RWPE1 (cell line): Measurements from ENCODE around the gene GALNT12.
A peak's percentile ranks its signal among the peaks of the same experiment; 100 is the strongest.

Experiments used
- CTCF ChIA-PET: fragments of 350-600 bp; sonication (Branson Sonifier 250); formaldehyde crosslinking; extraction: SDS; loops from one replicate; lab custom pipeline; 2021; lab: Yijun Ruan, JAX
- POLR2A ChIA-PET: fragments of 400-600 bp; formaldehyde crosslinking; extraction: SDS; loops from one replicate; lab custom pipeline; 2020; ENCODE audit warnings: antibody characterized with exemption; ENCODE audit not compliant: low non-redundant PET; lab: Yijun Ruan, JAX
- DNase-seq: peaks from one replicate; pipeline ENCODE4 v3.0.0; 2012; ENCODE audit warnings: low spot score
- H3K27ac ChIP-seq: fragments of 450-650 bp; 2 replicates; pipeline ENCODE4 v1.5.1; 2017
- CTCF ChIP-seq: fragments of 450-650 bp; conservative IDR thresholded peaks from 2 replicates; pipeline ENCODE4 v1.5.1; 2017; ENCODE audit warnings: low read depth, mild to moderate bottlenecking

GALNT12 gene

DNA sequence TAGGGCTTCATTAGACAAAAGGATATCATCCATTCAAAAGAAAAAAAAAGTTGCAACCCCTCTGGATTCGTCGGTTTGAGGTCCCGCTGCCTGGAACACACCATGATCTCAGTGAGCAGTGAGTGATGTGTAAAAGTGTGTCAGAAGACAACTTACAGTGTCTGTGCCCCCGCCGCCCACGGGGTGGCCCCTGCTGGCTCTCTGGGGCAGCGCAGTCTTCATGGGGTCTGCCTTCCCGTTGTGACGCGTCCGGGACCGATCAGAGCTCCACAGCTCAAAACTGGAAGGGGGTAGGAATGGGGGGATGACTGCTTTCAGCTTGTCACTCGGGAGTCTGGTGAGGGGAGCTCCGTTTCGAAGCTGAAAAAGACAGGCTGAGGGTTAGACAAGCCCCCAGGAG lies 33.7 kb upstream of the GALNT12 start:
- no peak overlapping the region for H3K27ac ChIP-seq
- no peak for TF ChIP-seq CTCF
- POLR2A ChIA-PET = no interaction called here
- CTCF ChIA-PET = interaction anchor here (1.3 to 1.6 kb wide), 3 partner anchors 17 to 457 kb away, joined by 3 to 5 read pairs (median 3); no protein-coding TSS in a partner anchor
- DNase-seq = no peak

DNA sequence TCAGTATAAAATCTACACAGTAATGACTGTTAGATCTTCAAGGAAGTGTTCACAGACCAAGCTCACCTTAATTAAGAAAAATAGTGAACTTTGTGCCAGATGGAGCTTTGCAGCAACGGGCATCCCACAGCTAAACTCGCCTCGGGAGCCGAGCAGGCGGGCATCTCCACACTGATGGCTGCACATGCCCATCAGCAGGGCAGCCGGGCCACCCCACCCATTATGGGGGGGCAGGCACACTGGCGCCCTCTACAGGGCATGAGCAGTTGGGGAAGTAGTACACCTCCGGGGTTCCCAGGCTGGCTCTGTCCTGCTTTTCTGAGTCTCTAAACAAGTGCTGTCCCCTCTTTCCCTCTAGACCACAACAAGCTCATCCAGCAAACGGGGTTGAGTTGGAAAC lies 32.7 kb upstream of the GALNT12 start:
- peak; percentile 51 for DNase-seq
- ChIA-PET CTCF (interaction anchor here (0.6 to 1.9 kb wide), 15 partner anchors 8 to 491 kb away, joined by 3 to 10 read pairs (median 3); no protein-coding TSS in a partner anchor), POLR2A (no interaction called here)
- peak; percentile 66 for TF ChIP-seq CTCF
- H3K27ac ChIP-seq = no peak overlapping the region

GRCh38 chr9:98775831-98776441 lies 31.5 kb upstream of the GALNT12 start:
- TF ChIP-seq CTCF = peak; percentile 82
- POLR2A ChIA-PET = no interaction called here
- DNase-seq = peak; percentile 73
- CTCF ChIA-PET = interaction anchor here (0.5 to 1.9 kb wide), 15 partner anchors 9 to 461 kb away, joined by 3 to 10 read pairs (median 4); partner anchors contain the start of gene ANKS6
- no peak overlapping the region for H3K27ac ChIP-seq

DNA sequence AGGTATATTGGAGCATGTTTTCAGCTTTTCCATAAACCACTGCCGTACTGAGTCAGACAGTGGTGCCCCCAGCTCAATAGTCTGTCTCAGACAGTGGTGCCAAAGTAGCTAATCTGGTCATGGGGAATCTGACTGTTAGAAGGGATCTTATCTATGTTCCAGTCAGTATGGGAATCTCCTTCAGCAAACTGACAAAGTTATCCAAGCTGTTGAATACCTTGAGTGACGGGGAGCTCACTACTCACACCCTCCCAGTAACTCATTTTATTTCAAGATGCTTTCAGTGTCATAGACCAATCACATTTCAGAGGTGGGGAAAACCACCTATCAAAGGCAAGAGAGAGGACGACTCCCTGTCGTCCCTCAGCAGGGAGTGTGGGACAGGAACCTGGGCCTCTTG lies 29.9 kb upstream of the GALNT12 start:
- ChIA-PET CTCF (interaction anchor here (0.7 kb wide), 1 partner anchor 37 kb away, joined by 7 read pairs; no protein-coding TSS in a partner anchor), POLR2A (no interaction called here)
- no peak for DNase-seq
- TF ChIP-seq CTCF = no peak
- no peak overlapping the region for H3K27ac ChIP-seq

DNA sequence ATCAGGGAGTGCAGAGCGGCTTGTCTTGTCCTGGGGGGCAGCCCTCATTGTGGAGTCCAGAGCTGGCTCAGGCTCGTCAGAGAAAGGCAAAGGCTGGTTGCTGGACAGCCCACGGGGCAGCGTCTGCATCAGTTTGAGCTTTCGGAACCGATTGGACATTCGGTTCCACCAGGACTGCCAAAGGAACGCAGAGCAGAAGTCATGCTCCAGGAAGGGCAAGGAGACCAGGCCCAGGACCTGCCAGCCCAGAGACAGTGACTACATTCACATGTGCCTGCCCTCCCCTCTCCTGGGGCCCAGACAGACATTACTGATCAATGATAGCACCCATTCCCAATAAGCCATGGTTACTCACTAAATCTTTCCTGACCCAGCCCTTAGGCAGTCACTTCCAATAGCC lies 29.2 kb upstream of the GALNT12 start:
- no peak for TF ChIP-seq CTCF
- ChIA-PET POLR2A (no interaction called here), CTCF (interaction anchor here (0.6 to 1.4 kb wide), 2 partner anchors 13 to 256 kb away, joined by 3 to 6 read pairs; no protein-coding TSS in a partner anchor)
- H3K27ac ChIP-seq = no peak overlapping the region
- no peak for DNase-seq

DNA sequence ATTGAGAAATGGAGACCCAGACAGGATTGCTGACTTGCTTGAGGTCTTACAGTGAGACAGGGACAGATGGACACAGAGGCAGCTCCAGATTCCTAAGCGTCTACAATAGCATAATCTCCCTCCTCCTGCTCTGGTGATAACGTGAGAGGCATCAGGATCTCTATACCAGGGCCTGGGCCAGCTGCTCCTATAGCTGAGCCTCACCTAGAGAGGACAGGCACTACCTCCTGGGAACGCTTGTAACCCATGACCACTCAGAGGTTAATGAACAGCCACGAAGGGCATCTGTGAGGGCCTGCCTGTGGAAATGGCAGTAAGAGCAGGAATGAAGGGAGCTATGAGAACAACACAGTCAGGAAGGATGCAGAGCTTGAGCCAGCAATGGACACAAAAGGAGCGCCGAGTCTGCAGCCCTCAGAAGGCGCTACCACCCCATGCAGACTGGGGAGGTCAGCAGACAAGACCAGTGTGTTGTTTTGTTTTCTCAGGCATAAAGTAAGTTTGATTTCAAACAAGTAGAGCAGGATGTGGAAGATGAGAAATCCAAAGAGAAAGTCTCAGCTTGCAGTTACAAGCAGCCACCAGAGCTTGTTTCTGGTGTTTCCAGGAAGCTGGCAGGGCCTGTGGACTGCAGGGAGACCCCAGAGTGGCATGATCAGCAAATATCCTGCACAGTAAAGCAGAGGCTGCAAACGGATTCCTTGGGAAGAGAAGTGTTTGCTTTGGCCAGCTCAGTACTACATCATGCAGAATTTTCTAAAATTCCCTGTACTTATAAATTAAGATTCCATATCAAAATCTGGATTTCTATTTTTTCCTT lies 28.5 kb upstream of the GALNT12 start:
- ChIA-PET CTCF (interaction anchor here (0.6 to 1.4 kb wide), 2 partner anchors 12 to 256 kb away, joined by 3 to 6 read pairs; no protein-coding TSS in a partner anchor), POLR2A (no interaction called here)
- peak overlapping the region; percentile 10; the same call in 1 of the 2 replicates for H3K27ac ChIP-seq
- no peak for TF ChIP-seq CTCF
- no peak for DNase-seq
